ENCODE results near the gene ACCS.

ACCS gene

DNA sequence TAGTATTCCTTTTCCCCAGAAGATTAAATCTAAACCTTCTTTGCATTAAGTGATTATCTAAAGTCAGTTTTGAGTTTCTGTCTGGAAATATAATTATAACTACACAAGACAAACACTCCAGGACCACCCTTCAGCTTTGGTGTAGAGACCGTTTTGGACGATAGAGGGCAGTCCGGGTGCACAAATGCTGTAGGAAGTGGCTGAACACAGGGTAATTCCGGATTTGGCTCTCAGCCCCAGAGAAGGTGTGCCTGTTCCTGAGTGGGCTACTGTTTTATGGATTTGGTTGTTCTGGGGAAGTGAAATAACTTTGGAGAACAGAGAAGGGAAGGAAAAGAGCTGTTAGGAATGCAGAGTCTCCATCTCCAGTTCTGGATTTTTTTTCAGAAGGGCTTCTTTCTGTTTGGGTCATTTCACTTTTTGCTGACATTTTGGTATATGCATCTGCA, 44.2 kb downstream of the ACCS start:
- WGBS: 4% methylated on average over 4 of the region's 4 CpGs
- H3K4me1 ChIP-seq (ENCODE audit: control insufficient read depth, insufficient read depth, low read depth, low read length): peaks cover 4% of the 10 kb centered on the region
- peak; percentile 65 for DNase-seq
- H3K23ac ChIP-seq (ENCODE audit: low read length in 2 of 2): no peak overlapping the region
- no peak overlapping the region for H3K14ac ChIP-seq (ENCODE audit: low read length in 2 of 2)
- peaks cover 18 to 70% of the 10 kb centered on the region in 2 experiments for H3K36me3 ChIP-seq (ENCODE audit: control insufficient read depth in 1 of 2, insufficient read depth in 2 of 2, low read depth in 1 of 2, low read length in 2 of 2)
- H3K9me3 ChIP-seq (ENCODE audit: control insufficient read depth, low read length): no peaks in the 10 kb centered on the region
- H3K27me3 ChIP-seq (ENCODE audit: control insufficient read depth in 1 of 2, insufficient read depth in 1 of 2, low read length in 2 of 2): no peaks in the 10 kb centered on the region
- H3K9ac ChIP-seq (ENCODE audit: low read length): no peak overlapping the region
- H2BK12ac ChIP-seq (ENCODE audit: low read length in 2 of 2): no peak overlapping the region
- no peak overlapping the region for H2BK15ac ChIP-seq (ENCODE audit: low read depth, poor library complexity, severe bottlenecking)
- H2AK5ac ChIP-seq (ENCODE audit: low read length, severe bottlenecking): no peak overlapping the region
- H4K8ac ChIP-seq (ENCODE audit: low read length): no peak overlapping the region
- no peak overlapping the region for H4K91ac ChIP-seq (ENCODE audit: low read length)
- H3K4ac ChIP-seq (ENCODE audit: low read depth in 1 of 2, low read length in 2 of 2): no peak overlapping the region
- no peak overlapping the region for H2BK120ac ChIP-seq (ENCODE audit: low read depth, low read length)
- H2BK5ac ChIP-seq (ENCODE audit: low read depth, low read length, poor library complexity, severe bottlenecking): no peak overlapping the region
- H3K4me3 ChIP-seq (ENCODE audit: insufficient read depth in 1 of 2, low read depth in 1 of 2, low read length in 2 of 2): no peak overlapping the region
- H3K4me2 ChIP-seq (ENCODE audit: low read length, poor library complexity, severe bottlenecking): no peak overlapping the region
- H3K27ac ChIP-seq (ENCODE audit: low read length, poor library complexity, severe bottlenecking): no peak overlapping the region
- H3K18ac ChIP-seq (ENCODE audit: low read depth in 1 of 2, low read length in 2 of 2): no peak overlapping the region
- H2AFZ ChIP-seq (ENCODE audit: low read depth, low read length): no peak overlapping the region
- peaks cover 14% of the 10 kb centered on the region for H3K79me1 ChIP-seq (replicated peaks; ENCODE audit: low read length, poor library complexity, severe bottlenecking)

GRCh38 chr11:44112091-44112821, 46.2 kb downstream of the ACCS start:
- H3K4me3 ChIP-seq (ENCODE audit: insufficient read depth in 1 of 2, low read depth in 1 of 2, low read length in 2 of 2): no peak overlapping the region
- no peak overlapping the region for H3K4me2 ChIP-seq (ENCODE audit: low read length, poor library complexity, severe bottlenecking)
- no peak overlapping the region for H2AFZ ChIP-seq (ENCODE audit: low read depth, low read length)
- H3K27ac ChIP-seq (ENCODE audit: low read length, poor library complexity, severe bottlenecking): no peak overlapping the region
- peaks cover 4% of the 10 kb centered on the region for H3K4me1 ChIP-seq (ENCODE audit: control insufficient read depth, insufficient read depth, low read depth, low read length)
- no peak overlapping the region for H3K9ac ChIP-seq (ENCODE audit: low read length)
- H2BK12ac ChIP-seq (ENCODE audit: low read length in 2 of 2): no peak overlapping the region
- H4K91ac ChIP-seq (ENCODE audit: low read length): no peak overlapping the region
- no peak overlapping the region for H2BK120ac ChIP-seq (ENCODE audit: low read depth, low read length)
- H3K9me3 ChIP-seq (ENCODE audit: control insufficient read depth, low read length): no peaks in the 10 kb centered on the region
- H2BK15ac ChIP-seq (ENCODE audit: low read depth, poor library complexity, severe bottlenecking): no peak overlapping the region
- no peak overlapping the region for H2BK5ac ChIP-seq (ENCODE audit: low read depth, low read length, poor library complexity, severe bottlenecking)
- H2AK5ac ChIP-seq (ENCODE audit: low read length, severe bottlenecking): no peak overlapping the region
- no peak overlapping the region for H3K14ac ChIP-seq (ENCODE audit: low read length in 2 of 2)
- H3K27me3 ChIP-seq (ENCODE audit: control insufficient read depth in 1 of 2, insufficient read depth in 1 of 2, low read length in 2 of 2): no peaks in the 10 kb centered on the region
- peaks cover 10% of the 10 kb centered on the region for H3K79me1 ChIP-seq (replicated peaks; ENCODE audit: low read length, poor library complexity, severe bottlenecking)
- H3K36me3 ChIP-seq (ENCODE audit: control insufficient read depth in 1 of 2, insufficient read depth in 2 of 2, low read depth in 1 of 2, low read length in 2 of 2): peaks cover 18 to 89% of the 10 kb centered on the region in 2 experiments
- no peak overlapping the region for H3K18ac ChIP-seq (ENCODE audit: low read depth in 1 of 2, low read length in 2 of 2)
- peak; percentile 58 for DNase-seq
- 82% methylated on average over 7 of the region's 7 CpGs for WGBS
- no peak overlapping the region for H3K4ac ChIP-seq (ENCODE audit: low read depth in 1 of 2, low read length in 2 of 2)
- no peak overlapping the region for H4K8ac ChIP-seq (ENCODE audit: low read length)
- H3K23ac ChIP-seq (ENCODE audit: low read length in 2 of 2): no peak overlapping the region

- H3K4me2 ChIP-seq (ENCODE audit: low read length, poor library complexity, severe bottlenecking): no peak overlapping the region
- H3K4me1 ChIP-seq (ENCODE audit: control insufficient read depth, insufficient read depth, low read depth, low read length): peaks cover 4% of the 10 kb centered on the region
- whole genome bisulfite sequencing: 95% methylated on average over 3 of the region's 3 CpGs
Observed at GRCh38 chr11:44113018-44113417, 46.9 kb downstream of the ACCS start.

DNA sequence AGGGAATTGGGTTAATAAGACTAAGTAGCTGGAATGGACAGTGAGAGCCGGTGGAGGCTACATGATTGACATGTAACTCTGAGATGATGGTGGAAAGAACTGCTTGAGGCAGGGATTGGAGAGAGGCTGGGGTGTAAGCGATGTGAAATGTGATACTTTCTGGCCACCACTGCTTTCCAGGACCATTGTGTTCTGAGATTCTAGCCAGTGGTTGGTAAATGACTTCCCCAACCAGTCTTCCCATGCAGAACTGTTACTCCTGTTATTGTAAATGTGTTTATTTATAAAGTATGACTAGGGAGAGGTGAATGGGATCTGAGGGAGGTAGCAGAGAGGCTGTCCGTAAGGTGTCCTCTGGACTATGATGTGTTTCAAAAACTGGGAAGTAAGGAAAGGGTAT, 47.5 kb downstream of the ACCS start:
- Histone ChIP-seq H3K27ac (ENCODE audit: low read length, poor library complexity, severe bottlenecking) (no peak overlapping the region), H3K9me3 (ENCODE audit: control insufficient read depth, low read length) (no peaks in the 10 kb centered on the region), H2BK15ac (ENCODE audit: low read depth, poor library complexity, severe bottlenecking) (no peak overlapping the region), H3K4me1 (ENCODE audit: control insufficient read depth, insufficient read depth, low read depth, low read length) (peaks cover 4% of the 10 kb centered on the region), H2BK5ac (ENCODE audit: low read depth, low read length, poor library complexity, severe bottlenecking) (no peak overlapping the region), H3K4me3 (ENCODE audit: insufficient read depth in 1 of 2, low read depth in 1 of 2, low read length in 2 of 2) (no peak overlapping the region), H2BK12ac (ENCODE audit: low read length in 2 of 2) (no peak overlapping the region), H3K4me2 (ENCODE audit: low read length, poor library complexity, severe bottlenecking) (no peak overlapping the region), H4K8ac (ENCODE audit: low read length) (no peak overlapping the region), H3K18ac (ENCODE audit: low read depth in 1 of 2, low read length in 2 of 2) (no peak overlapping the region), H3K27me3 (ENCODE audit: control insufficient read depth in 1 of 2, insufficient read depth in 1 of 2, low read length in 2 of 2) (no peaks in the 10 kb centered on the region), H3K79me1 (replicated peaks; ENCODE audit: low read length, poor library complexity, severe bottlenecking) (peaks cover 6% of the 10 kb centered on the region), H2AFZ (ENCODE audit: low read depth, low read length) (no peak overlapping the region), H4K91ac (ENCODE audit: low read length) (no peak overlapping the region), H3K23ac (ENCODE audit: low read length in 2 of 2) (no peak overlapping the region), H3K36me3 (ENCODE audit: control insufficient read depth in 1 of 2, insufficient read depth in 2 of 2, low read depth in 1 of 2, low read length in 2 of 2) (peaks cover 10 to 87% of the 10 kb centered on the region in 2 experiments), H2BK120ac (ENCODE audit: low read depth, low read length) (no peak overlapping the region), H3K4ac (ENCODE audit: low read depth in 1 of 2, low read length in 2 of 2) (no peak overlapping the region), H3K14ac (ENCODE audit: low read length in 2 of 2) (no peak overlapping the region), H3K9ac (ENCODE audit: low read length) (no peak overlapping the region), H2AK5ac (ENCODE audit: low read length, severe bottlenecking) (no peak overlapping the region)
- no peak for DNase-seq
- 85% methylated on average over 3 of the region's 3 CpGs for WGBS

More at GRCh38 chr11:44113018-44113417, 46.9 kb downstream of the ACCS start:
- Histone ChIP-seq H2BK15ac (ENCODE audit: low read depth, poor library complexity, severe bottlenecking) (no peak overlapping the region), H2BK120ac (ENCODE audit: low read depth, low read length) (no peak overlapping the region), H3K4me3 (ENCODE audit: insufficient read depth in 1 of 2, low read depth in 1 of 2, low read length in 2 of 2) (no peak overlapping the region), H3K14ac (ENCODE audit: low read length in 2 of 2) (no peak overlapping the region), H4K8ac (ENCODE audit: low read length) (no peak overlapping the region), H4K91ac (ENCODE audit: low read length) (no peak overlapping the region), H2AFZ (ENCODE audit: low read depth, low read length) (no peak overlapping the region), H3K27ac (ENCODE audit: low read length, poor library complexity, severe bottlenecking) (no peak overlapping the region), H3K9me3 (ENCODE audit: control insufficient read depth, low read length) (no peaks in the 10 kb centered on the region), H3K23ac (ENCODE audit: low read length in 2 of 2) (no peak overlapping the region), H3K4ac (ENCODE audit: low read depth in 1 of 2, low read length in 2 of 2) (no peak overlapping the region), H3K36me3 (ENCODE audit: control insufficient read depth in 1 of 2, insufficient read depth in 2 of 2, low read depth in 1 of 2, low read length in 2 of 2) (peaks cover 13 to 90% of the 10 kb centered on the region in 2 experiments), H3K27me3 (ENCODE audit: control insufficient read depth in 1 of 2, insufficient read depth in 1 of 2, low read length in 2 of 2) (no peaks in the 10 kb centered on the region), H2BK12ac (ENCODE audit: low read length in 2 of 2) (no peak overlapping the region), H2BK5ac (ENCODE audit: low read depth, low read length, poor library complexity, severe bottlenecking) (no peak overlapping the region), H3K18ac (ENCODE audit: low read depth in 1 of 2, low read length in 2 of 2) (no peak overlapping the region), H3K79me1 (replicated peaks; ENCODE audit: low read length, poor library complexity, severe bottlenecking) (peaks cover 6% of the 10 kb centered on the region), H2AK5ac (ENCODE audit: low read length, severe bottlenecking) (no peak overlapping the region), H3K9ac (ENCODE audit: low read length) (no peak overlapping the region)
- DNase-seq: no peak
